Measurements from ENCODE around the gene DOCK10.

The DOCK10 gene

GRCh38 chr2:225041207-225041850, 939 bp downstream of the DOCK10 start:
- no peak overlapping the region for H3K9ac ChIP-seq (ENCODE audit: low read depth, low read length)
- peaks cover 21% of the 10 kb centered on the region; the same call in 1 of the 2 replicates for H3K4me1 ChIP-seq (ENCODE audit: control insufficient read depth, insufficient read depth, low read length)
- no peaks in the 10 kb centered on the region for H3K36me3 ChIP-seq (ENCODE audit: control insufficient read depth, insufficient read depth, low read length)
- peaks cover 70% of the 10 kb centered on the region for H3K27me3 ChIP-seq (ENCODE audit: control insufficient read depth, insufficient read depth, low read length)
- no peaks in the 10 kb centered on the region for H3K9me3 ChIP-seq (ENCODE audit: control insufficient read depth, insufficient read depth, low read length)
- H3K27ac ChIP-seq (ENCODE audit: low read depth, low read length): no peak overlapping the region
- H3K4me3 ChIP-seq (ENCODE audit: low read depth, low read length): peak overlapping the region; percentile 74

GRCh38 chr2:225040856-225041206, 1.4 kb downstream of the DOCK10 start:
- peaks cover 70% of the 10 kb centered on the region for H3K27me3 ChIP-seq (ENCODE audit: control insufficient read depth, insufficient read depth, low read length)
- H3K4me1 ChIP-seq (ENCODE audit: control insufficient read depth, insufficient read depth, low read length): peaks cover 21% of the 10 kb centered on the region; the same call in 1 of the 2 replicates
- H3K27ac ChIP-seq (ENCODE audit: low read depth, low read length): no peak overlapping the region
- no peak overlapping the region for H3K9ac ChIP-seq (ENCODE audit: low read depth, low read length)
- H3K4me3 ChIP-seq (ENCODE audit: low read depth, low read length): peak overlapping the region; percentile 74
- H3K36me3 ChIP-seq (ENCODE audit: control insufficient read depth, insufficient read depth, low read length): no peaks in the 10 kb centered on the region
- H3K9me3 ChIP-seq (ENCODE audit: control insufficient read depth, insufficient read depth, low read length): no peaks in the 10 kb centered on the region

GRCh38 chr2:225040142-225040541, 2.1 kb downstream of the DOCK10 start:
- no peak overlapping the region for H3K4me3 ChIP-seq (ENCODE audit: low read depth, low read length)
- H3K9me3 ChIP-seq (ENCODE audit: control insufficient read depth, insufficient read depth, low read length): no peaks in the 10 kb centered on the region
- no peak overlapping the region for H3K9ac ChIP-seq (ENCODE audit: low read depth, low read length)
- H3K36me3 ChIP-seq (ENCODE audit: control insufficient read depth, insufficient read depth, low read length): no peaks in the 10 kb centered on the region
- peaks cover 64% of the 10 kb centered on the region for H3K27me3 ChIP-seq (ENCODE audit: control insufficient read depth, insufficient read depth, low read length)
- H3K4me1 ChIP-seq (ENCODE audit: control insufficient read depth, insufficient read depth, low read length): peaks cover 21% of the 10 kb centered on the region; the same call in 1 of the 2 replicates
- H3K27ac ChIP-seq (ENCODE audit: low read depth, low read length): no peak overlapping the region

GRCh38 chr2:225038231-225038523, 4.1 kb downstream of the DOCK10 start:
- no peak overlapping the region for H3K4me3 ChIP-seq (ENCODE audit: low read depth, low read length)
- H3K27ac ChIP-seq (ENCODE audit: low read depth, low read length): no peak overlapping the region

GRCh38 chr2:225037415-225038230, 4.6 kb downstream of the DOCK10 start:
- H3K9me3 ChIP-seq (ENCODE audit: control insufficient read depth, insufficient read depth, low read length): no peaks in the 10 kb centered on the region
- H3K4me3 ChIP-seq (ENCODE audit: low read depth, low read length): no peak overlapping the region
- H3K36me3 ChIP-seq (ENCODE audit: control insufficient read depth, insufficient read depth, low read length): no peaks in the 10 kb centered on the region
- H3K4me1 ChIP-seq (ENCODE audit: control insufficient read depth, insufficient read depth, low read length): peaks cover 21% of the 10 kb centered on the region; the same call in 1 of the 2 replicates
- H3K27ac ChIP-seq (ENCODE audit: low read depth, low read length): no peak overlapping the region
- no peak overlapping the region for H3K9ac ChIP-seq (ENCODE audit: low read depth, low read length)
- H3K27me3 ChIP-seq (ENCODE audit: control insufficient read depth, insufficient read depth, low read length): peaks cover 39% of the 10 kb centered on the region

More at GRCh38 chr2:225038231-225038523, 4.1 kb downstream of the DOCK10 start:
- no peaks in the 10 kb centered on the region for H3K9me3 ChIP-seq (ENCODE audit: control insufficient read depth, insufficient read depth, low read length)
- H3K4me1 ChIP-seq (ENCODE audit: control insufficient read depth, insufficient read depth, low read length): peaks cover 21% of the 10 kb centered on the region; the same call in 1 of the 2 replicates
- no peaks in the 10 kb centered on the region for H3K36me3 ChIP-seq (ENCODE audit: control insufficient read depth, insufficient read depth, low read length)
- peaks cover 44% of the 10 kb centered on the region for H3K27me3 ChIP-seq (ENCODE audit: control insufficient read depth, insufficient read depth, low read length)
- no peak overlapping the region for H3K9ac ChIP-seq (ENCODE audit: low read depth, low read length)

- no peak overlapping the region for H3K9ac ChIP-seq (ENCODE audit: low read depth, low read length)
- no peaks in the 10 kb centered on the region for H3K36me3 ChIP-seq (ENCODE audit: control insufficient read depth, insufficient read depth, low read length)
- H3K9me3 ChIP-seq (ENCODE audit: control insufficient read depth, insufficient read depth, low read length): no peaks in the 10 kb centered on the region
- no peak overlapping the region for H3K27ac ChIP-seq (ENCODE audit: low read depth, low read length)
- peaks cover 20% of the 10 kb centered on the region; the same call in 1 of the 2 replicates for H3K4me1 ChIP-seq (ENCODE audit: control insufficient read depth, insufficient read depth, low read length)
- peaks cover 27% of the 10 kb centered on the region for H3K27me3 ChIP-seq (ENCODE audit: control insufficient read depth, insufficient read depth, low read length)
- H3K4me3 ChIP-seq (ENCODE audit: low read depth, low read length): no peak overlapping the region
These were observed 5.8 kb downstream of the DOCK10 start for GRCh38 chr2:225036431-225036830.

- Histone ChIP-seq H3K27me3 (ENCODE audit: control insufficient read depth, insufficient read depth, low read length) (no peaks in the 10 kb centered on the region), H3K4me1 (ENCODE audit: control insufficient read depth, insufficient read depth, low read length) (peaks cover 6% of the 10 kb centered on the region; the same call in 1 of the 2 replicates), H3K4me3 (ENCODE audit: low read depth, low read length) (no peak overlapping the region), H3K36me3 (ENCODE audit: control insufficient read depth, insufficient read depth, low read length) (no peaks in the 10 kb centered on the region), H3K9ac (ENCODE audit: low read depth, low read length) (no peak overlapping the region), H3K27ac (ENCODE audit: low read depth, low read length) (no peak overlapping the region), H3K9me3 (ENCODE audit: control insufficient read depth, insufficient read depth, low read length) (no peaks in the 10 kb centered on the region)
These were observed 8.6 kb downstream of the DOCK10 start for GRCh38 chr2:225033440-225034318.

GRCh38 chr2:225032246-225032645, 10.0 kb downstream of the DOCK10 start:
- Histone ChIP-seq H3K36me3 (ENCODE audit: control insufficient read depth, insufficient read depth, low read length) (no peaks in the 10 kb centered on the region), H3K9ac (ENCODE audit: low read depth, low read length) (no peak overlapping the region), H3K27ac (ENCODE audit: low read depth, low read length) (no peak overlapping the region), H3K4me1 (ENCODE audit: control insufficient read depth, insufficient read depth, low read length) (no peaks in the 10 kb centered on the region), H3K9me3 (ENCODE audit: control insufficient read depth, insufficient read depth, low read length) (no peaks in the 10 kb centered on the region), H3K4me3 (ENCODE audit: low read depth, low read length) (no peak overlapping the region), H3K27me3 (ENCODE audit: control insufficient read depth, insufficient read depth, low read length) (no peaks in the 10 kb centered on the region)

GRCh38 chr2:225031599-225031998, 10.7 kb downstream of the DOCK10 start:
- Histone ChIP-seq H3K9me3 (ENCODE audit: control insufficient read depth, insufficient read depth, low read length) (no peaks in the 10 kb centered on the region), H3K27me3 (ENCODE audit: control insufficient read depth, insufficient read depth, low read length) (no peaks in the 10 kb centered on the region), H3K27ac (ENCODE audit: low read depth, low read length) (no peak overlapping the region), H3K4me1 (ENCODE audit: control insufficient read depth, insufficient read depth, low read length) (no peaks in the 10 kb centered on the region), H3K36me3 (ENCODE audit: control insufficient read depth, insufficient read depth, low read length) (no peaks in the 10 kb centered on the region), H3K9ac (ENCODE audit: low read depth, low read length) (no peak overlapping the region), H3K4me3 (ENCODE audit: low read depth, low read length) (no peak overlapping the region)

- Histone ChIP-seq H3K9ac (ENCODE audit: low read depth, low read length) (no peak overlapping the region), H3K4me1 (ENCODE audit: control insufficient read depth, insufficient read depth, low read length) (no peaks in the 10 kb centered on the region), H3K9me3 (ENCODE audit: control insufficient read depth, insufficient read depth, low read length) (no peaks in the 10 kb centered on the region), H3K4me3 (ENCODE audit: low read depth, low read length) (no peak overlapping the region), H3K27ac (ENCODE audit: low read depth, low read length) (no peak overlapping the region), H3K36me3 (ENCODE audit: control insufficient read depth, insufficient read depth, low read length) (no peaks in the 10 kb centered on the region), H3K27me3 (ENCODE audit: control insufficient read depth, insufficient read depth, low read length) (no peaks in the 10 kb centered on the region)
These were observed 11.4 kb downstream of the DOCK10 start for GRCh38 chr2:225030893-225031292.
